ENCODE results near the gene PHRF1. TPM values are rescaled to one million over a fixed set of nuclear protein-coding genes. Genes with fewer than 3 reads are reported as not detected.
A peak's percentile ranks its signal among the peaks of the same experiment; 100 is the strongest.

Gene PHRF1
- total RNA-seq, 1 experiment from 2014 or later = 43.9 TPM

GRCh38 chr11:563812-564578 lies 12.3 kb upstream of the PHRF1 start:
- Histone ChIP-seq H3K4me3 (ENCODE audit: low read depth, low read length) (no peak overlapping the region), H3K27me3 (replicated peaks; ENCODE audit: control insufficient read depth, insufficient read depth, low read length) (no peaks in the 10 kb centered on the region), H3K9me3 (no peaks in the 10 kb centered on the region), H3K36me3 (ENCODE audit: control insufficient read depth, insufficient read depth, low read length) (peaks cover 9% of the 10 kb centered on the region), H3K4me1 (peaks cover 55% of the 10 kb centered on the region)
- BruUV-seq (replicated peaks) = no TSS peak
- Mint-ChIP-seq H3K27ac (ENCODE audit: unreplicated experiment) (peak overlapping the region; percentile 57), H3K36me3 (ENCODE audit: insufficient read depth, unreplicated experiment) (peaks cover 71% of the 10 kb centered on the region), H3K9me3 (ENCODE audit: unreplicated experiment) (no peaks in the 10 kb centered on the region), H3K4me3 (ENCODE audit: unreplicated experiment) (no peak overlapping the region), H3K27me3 (ENCODE audit: insufficient read depth, unreplicated experiment) (no peaks in the 10 kb centered on the region), H3K4me1 (ENCODE audit: low read depth, unreplicated experiment) (peaks cover 12% of the 10 kb centered on the region)
- TF ChIP-seq CTCF (IDR thresholded peaks at IDR 0.05; ENCODE audit: insufficient read depth in 1 of 2, low read depth in 1 of 2, low read length in 1 of 2, severe bottlenecking in 1 of 2, unreplicated experiment in 1 of 2) = no peak
- peak; percentile 64 to 65 for DNase-seq
- ChIA-PET CTCF (no interaction called here), POLR2A (interaction anchor here (0.6 to 3.1 kb wide), 2 partner anchors 12 to 106 kb away, joined by 7 to 17 read pairs; partner anchors contain the start of gene PHRF1)
- intact Hi-C loops (cut with micrococcal nuclease; ENCODE audit: unreplicated experiment) = loop anchor here (10.0 kb wide), 1 partner anchor 131 kb away; the partner anchor contains the start of genes DEAF1 and TMEM80

GRCh38 chr11:565921-566509 lies 10.3 kb upstream of the PHRF1 start:
- peak in 1 of 2 experiments; percentile 1 for TF ChIP-seq CTCF (IDR thresholded peaks at IDR 0.05; ENCODE audit: insufficient read depth in 1 of 2, low read depth in 1 of 2, low read length in 1 of 2, severe bottlenecking in 1 of 2, unreplicated experiment in 1 of 2)
- no peaks in the 10 kb centered on the region for H3K27me3 ChIP-seq (replicated peaks; ENCODE audit: control insufficient read depth, insufficient read depth, low read length)
- H3K4me1 ChIP-seq = peaks cover 57% of the 10 kb centered on the region
- Mint-ChIP-seq H3K27me3 (ENCODE audit: insufficient read depth, unreplicated experiment) (no peaks in the 10 kb centered on the region), H3K27ac (ENCODE audit: unreplicated experiment) (peak overlapping the region; percentile 45), H3K36me3 (ENCODE audit: insufficient read depth, unreplicated experiment) (peaks cover 57% of the 10 kb centered on the region), H3K9me3 (ENCODE audit: unreplicated experiment) (no peaks in the 10 kb centered on the region), H3K4me3 (ENCODE audit: unreplicated experiment) (no peak overlapping the region), H3K4me1 (ENCODE audit: low read depth, unreplicated experiment) (no peaks in the 10 kb centered on the region)
- ChIA-PET POLR2A (interaction anchor here (3.1 kb wide), 1 partner anchor 10 kb away, joined by 17 read pairs; the partner anchor contains the start of gene PHRF1), CTCF (interaction anchor here (0.6 to 1.6 kb wide), 2 partner anchors 10 to 22 kb away, joined by 3 to 5 read pairs (median 3); partner anchors contain the start of gene PHRF1)
- BruUV-seq (replicated peaks) = no TSS peak
- DNase-seq = peak; percentile 57 to 72
- peaks cover 9% of the 10 kb centered on the region for H3K36me3 ChIP-seq (ENCODE audit: control insufficient read depth, insufficient read depth, low read length)
- H3K9me3 ChIP-seq = no peaks in the 10 kb centered on the region
- no peak overlapping the region for H3K4me3 ChIP-seq (ENCODE audit: low read depth, low read length)
- intact Hi-C loops (cut with micrococcal nuclease; ENCODE audit: unreplicated experiment) = loop anchor here (5.0 to 10.0 kb wide), 2 partner anchors 51 to 129 kb away; partner anchors contain the start of genes DEAF1, IRF7 and TMEM80

GRCh38 chr11:567011-567628 lies 9.2 kb upstream of the PHRF1 start:
- Mint-ChIP-seq H3K9me3 (ENCODE audit: unreplicated experiment) (no peaks in the 10 kb centered on the region), H3K36me3 (ENCODE audit: insufficient read depth, unreplicated experiment) (peaks cover 48% of the 10 kb centered on the region), H3K27ac (ENCODE audit: unreplicated experiment) (peak overlapping the region; percentile 45), H3K4me1 (ENCODE audit: low read depth, unreplicated experiment) (peaks cover 6% of the 10 kb centered on the region), H3K4me3 (ENCODE audit: unreplicated experiment) (peak overlapping the region; percentile 74), H3K27me3 (ENCODE audit: insufficient read depth, unreplicated experiment) (no peaks in the 10 kb centered on the region)
- H3K27me3 ChIP-seq (replicated peaks; ENCODE audit: control insufficient read depth, insufficient read depth, low read length) = no peaks in the 10 kb centered on the region
- TF ChIP-seq CTCF (IDR thresholded peaks at IDR 0.05; ENCODE audit: insufficient read depth in 1 of 2, low read depth in 1 of 2, low read length in 1 of 2, severe bottlenecking in 1 of 2, unreplicated experiment in 1 of 2) = no peak
- CTCF ChIA-PET = no interaction called here
- no peaks in the 10 kb centered on the region for H3K9me3 ChIP-seq
- peak overlapping the region; percentile 99 for H3K4me3 ChIP-seq (ENCODE audit: low read depth, low read length)
- POLR2A ChIA-PET = interaction anchor here (0.7 kb wide), 1 partner anchor 125 kb away, joined by 3 read pairs; no protein-coding TSS in a partner anchor
- intact Hi-C loops (cut with micrococcal nuclease; ENCODE audit: unreplicated experiment) = loop anchor here (5.0 to 10.0 kb wide), 2 partner anchors 50 to 128 kb away; partner anchors contain the start of genes DEAF1, IRF7 and TMEM80
- no TSS peak for BruUV-seq (replicated peaks)
- DNase-seq = no peak
- peaks cover 7% of the 10 kb centered on the region for H3K36me3 ChIP-seq (ENCODE audit: control insufficient read depth, insufficient read depth, low read length)
- H3K4me1 ChIP-seq = peaks cover 60% of the 10 kb centered on the region

All from Caco-2 (cell line).